ENCODE measurements around the gene DUSP22.

The DUSP22 gene

GRCh38 chr6:306641-307061 is 14.4 kb downstream of the DUSP22 start:
- Histone ChIP-seq H2BK12ac (ENCODE audit: low read length in 2 of 2) (no peak overlapping the region), H3K27ac (ENCODE audit: low read length, poor library complexity, severe bottlenecking) (no peak overlapping the region), H3K9me3 (ENCODE audit: control insufficient read depth, low read length) (no peaks in the 10 kb centered on the region), H3K9ac (ENCODE audit: low read length) (no peak overlapping the region), H2AFZ (ENCODE audit: low read depth, low read length) (no peak overlapping the region), H2BK120ac (ENCODE audit: low read depth, low read length) (no peak overlapping the region), H3K79me1 (replicated peaks; ENCODE audit: low read length, poor library complexity, severe bottlenecking) (peaks cover 36% of the 10 kb centered on the region), H2BK5ac (ENCODE audit: low read depth, low read length, poor library complexity, severe bottlenecking) (no peak overlapping the region), H3K4me2 (ENCODE audit: low read length, poor library complexity, severe bottlenecking) (no peak overlapping the region), H3K36me3 (ENCODE audit: control insufficient read depth in 1 of 2, insufficient read depth in 2 of 2, low read depth in 1 of 2, low read length in 2 of 2) (peaks cover 7 to 12% of the 10 kb centered on the region in 2 experiments), H4K8ac (ENCODE audit: low read length) (no peak overlapping the region), H2BK15ac (ENCODE audit: low read depth, poor library complexity, severe bottlenecking) (no peak overlapping the region), H3K4me1 (ENCODE audit: control insufficient read depth, insufficient read depth, low read depth, low read length) (peaks cover 19% of the 10 kb centered on the region), H3K14ac (ENCODE audit: low read length in 2 of 2) (no peak overlapping the region), H3K4ac (ENCODE audit: low read depth in 1 of 2, low read length in 2 of 2) (no peak overlapping the region), H4K91ac (ENCODE audit: low read length) (no peak overlapping the region), H3K27me3 (ENCODE audit: control insufficient read depth in 1 of 2, insufficient read depth in 1 of 2, low read length in 2 of 2) (no peaks in the 10 kb centered on the region), H3K4me3 (ENCODE audit: insufficient read depth in 1 of 2, low read depth in 1 of 2, low read length in 2 of 2) (no peak overlapping the region), H3K23ac (ENCODE audit: low read length in 2 of 2) (no peak overlapping the region), H3K18ac (ENCODE audit: low read depth in 1 of 2, low read length in 2 of 2) (no peak overlapping the region), H2AK5ac (ENCODE audit: low read length, severe bottlenecking) (peak overlapping the region; percentile 0)
- 88% methylated on average over 8 of the region's 8 CpGs for WGBS
- no peak for DNase-seq

DNA sequence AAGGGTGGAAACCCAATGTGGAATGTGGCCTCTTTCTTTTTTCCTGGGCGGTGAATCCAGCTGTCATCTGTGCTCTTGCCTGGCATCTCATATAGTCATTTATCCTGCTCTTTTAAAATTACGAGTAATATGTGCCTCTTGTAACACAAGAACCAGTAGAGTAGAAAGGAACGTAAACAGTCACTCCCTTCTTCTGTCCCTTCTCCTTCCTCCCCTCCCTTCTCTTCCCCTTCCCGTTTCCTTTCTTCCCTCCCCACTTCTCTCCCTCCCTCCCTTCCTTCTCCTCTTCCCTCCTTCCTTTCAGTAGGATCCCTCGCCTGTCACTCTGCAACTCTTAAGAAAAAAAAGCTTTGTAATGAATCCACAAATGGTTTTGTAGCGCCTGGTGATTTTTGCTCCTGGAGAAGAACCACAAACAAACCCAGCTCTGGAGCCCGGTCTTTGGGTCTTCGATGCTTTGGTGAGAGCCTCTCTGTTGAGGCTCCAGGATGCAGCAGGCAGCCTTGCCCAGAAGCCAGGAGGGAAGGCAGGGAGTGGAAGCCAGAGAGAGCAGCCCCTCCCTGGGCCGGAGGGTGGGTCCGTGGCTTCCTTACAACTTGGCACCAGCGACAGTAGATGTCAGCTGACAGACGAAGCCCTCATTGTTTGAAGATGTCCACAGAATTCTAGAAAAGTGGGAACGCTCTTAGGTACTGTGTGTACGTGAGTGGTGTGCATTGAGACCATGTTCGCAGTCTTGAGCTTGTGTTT is 15.0 kb downstream of the DUSP22 start:
- no peak overlapping the region for H3K27ac ChIP-seq (ENCODE audit: low read length, poor library complexity, severe bottlenecking)
- no peak overlapping the region for H3K18ac ChIP-seq (ENCODE audit: low read depth in 1 of 2, low read length in 2 of 2)
- H3K14ac ChIP-seq (ENCODE audit: low read length in 2 of 2), result no peak overlapping the region
- no peak overlapping the region for H2BK15ac ChIP-seq (ENCODE audit: low read depth, poor library complexity, severe bottlenecking)
- H3K4me2 ChIP-seq (ENCODE audit: low read length, poor library complexity, severe bottlenecking), result no peak overlapping the region
- no peak overlapping the region for H3K23ac ChIP-seq (ENCODE audit: low read length in 2 of 2)
- no peaks in the 10 kb centered on the region for H3K27me3 ChIP-seq (ENCODE audit: control insufficient read depth in 1 of 2, insufficient read depth in 1 of 2, low read length in 2 of 2)
- H3K4ac ChIP-seq (ENCODE audit: low read depth in 1 of 2, low read length in 2 of 2), result no peak overlapping the region
- H3K4me3 ChIP-seq (ENCODE audit: insufficient read depth in 1 of 2, low read depth in 1 of 2, low read length in 2 of 2), result no peak overlapping the region
- no peak for DNase-seq
- no peak overlapping the region for H2BK120ac ChIP-seq (ENCODE audit: low read depth, low read length)
- 80% methylated on average over 15 of the region's 15 CpGs for WGBS
- H2BK5ac ChIP-seq (ENCODE audit: low read depth, low read length, poor library complexity, severe bottlenecking), result no peak overlapping the region
- H3K9ac ChIP-seq (ENCODE audit: low read length), result no peak overlapping the region
- H2AK5ac ChIP-seq (ENCODE audit: low read length, severe bottlenecking), result peak overlapping the region; percentile 0
- peaks cover 35% of the 10 kb centered on the region for H3K79me1 ChIP-seq (replicated peaks; ENCODE audit: low read length, poor library complexity, severe bottlenecking)
- H4K8ac ChIP-seq (ENCODE audit: low read length), result no peak overlapping the region
- H2BK12ac ChIP-seq (ENCODE audit: low read length in 2 of 2), result no peak overlapping the region
- H4K91ac ChIP-seq (ENCODE audit: low read length), result no peak overlapping the region
- peaks cover 7 to 14% of the 10 kb centered on the region in 2 experiments for H3K36me3 ChIP-seq (ENCODE audit: control insufficient read depth in 1 of 2, insufficient read depth in 2 of 2, low read depth in 1 of 2, low read length in 2 of 2)
- H2AFZ ChIP-seq (ENCODE audit: low read depth, low read length), result no peak overlapping the region
- H3K9me3 ChIP-seq (ENCODE audit: control insufficient read depth, low read length), result no peaks in the 10 kb centered on the region
- peaks cover 19% of the 10 kb centered on the region for H3K4me1 ChIP-seq (ENCODE audit: control insufficient read depth, insufficient read depth, low read depth, low read length)

GRCh38 chr6:307874-308273 is 15.6 kb downstream of the DUSP22 start:
- Histone ChIP-seq H2AK5ac (ENCODE audit: low read length, severe bottlenecking) (no peak overlapping the region), H2AFZ (ENCODE audit: low read depth, low read length) (no peak overlapping the region)

DNA sequence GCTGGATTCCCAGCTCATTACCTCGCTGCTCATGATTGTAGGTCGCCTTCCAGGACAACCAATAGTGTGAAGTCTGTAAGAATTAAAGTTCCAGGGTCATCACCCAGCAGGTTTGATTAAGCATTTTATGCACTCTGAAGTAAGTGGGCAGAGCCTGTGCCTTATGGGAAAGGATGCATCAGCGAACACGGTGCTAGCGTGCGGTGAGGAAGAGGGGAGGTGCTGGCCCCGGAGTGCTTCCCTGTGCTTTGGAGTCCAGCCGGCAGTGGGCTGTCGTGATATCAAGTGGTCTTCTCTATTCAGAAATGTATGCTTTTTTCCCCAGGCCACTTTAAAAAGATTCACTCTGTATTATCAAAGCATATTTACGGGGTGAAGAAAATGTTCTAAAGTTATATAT is 16.0 kb downstream of the DUSP22 start:
- peaks cover 31% of the 10 kb centered on the region for H3K79me1 ChIP-seq (replicated peaks; ENCODE audit: low read length, poor library complexity, severe bottlenecking)
- no peak overlapping the region for H3K18ac ChIP-seq (ENCODE audit: low read depth in 1 of 2, low read length in 2 of 2)
- H3K36me3 ChIP-seq (ENCODE audit: control insufficient read depth in 1 of 2, insufficient read depth in 2 of 2, low read depth in 1 of 2, low read length in 2 of 2), result peaks cover 7 to 13% of the 10 kb centered on the region in 2 experiments
- no peak overlapping the region for H3K14ac ChIP-seq (ENCODE audit: low read length in 2 of 2)
- H2BK15ac ChIP-seq (ENCODE audit: low read depth, poor library complexity, severe bottlenecking), result no peak overlapping the region
- no peak overlapping the region for H3K4me2 ChIP-seq (ENCODE audit: low read length, poor library complexity, severe bottlenecking)
- H4K8ac ChIP-seq (ENCODE audit: low read length), result peak overlapping the region; percentile 85
- no peak overlapping the region for H3K9ac ChIP-seq (ENCODE audit: low read length)
- H2AFZ ChIP-seq (ENCODE audit: low read depth, low read length), result no peak overlapping the region
- no peak overlapping the region for H3K4ac ChIP-seq (ENCODE audit: low read depth in 1 of 2, low read length in 2 of 2)
- H2BK12ac ChIP-seq (ENCODE audit: low read length in 2 of 2), result no peak overlapping the region
- H3K23ac ChIP-seq (ENCODE audit: low read length in 2 of 2), result no peak overlapping the region
- no peak overlapping the region for H4K91ac ChIP-seq (ENCODE audit: low read length)
- H2BK120ac ChIP-seq (ENCODE audit: low read depth, low read length), result no peak overlapping the region
- WGBS, result 89% methylated on average over 10 of the region's 10 CpGs
- no peak for DNase-seq
- H3K27ac ChIP-seq (ENCODE audit: low read length, poor library complexity, severe bottlenecking), result no peak overlapping the region
- H2AK5ac ChIP-seq (ENCODE audit: low read length, severe bottlenecking), result no peak overlapping the region
- peaks cover 19% of the 10 kb centered on the region for H3K4me1 ChIP-seq (ENCODE audit: control insufficient read depth, insufficient read depth, low read depth, low read length)
- no peaks in the 10 kb centered on the region for H3K27me3 ChIP-seq (ENCODE audit: control insufficient read depth in 1 of 2, insufficient read depth in 1 of 2, low read length in 2 of 2)
- H2BK5ac ChIP-seq (ENCODE audit: low read depth, low read length, poor library complexity, severe bottlenecking), result no peak overlapping the region
- no peaks in the 10 kb centered on the region for H3K9me3 ChIP-seq (ENCODE audit: control insufficient read depth, low read length)
- H3K4me3 ChIP-seq (ENCODE audit: insufficient read depth in 1 of 2, low read depth in 1 of 2, low read length in 2 of 2), result no peak overlapping the region

More at GRCh38 chr6:307874-308273, 15.6 kb downstream of the DUSP22 start:
- no peak overlapping the region for H2BK15ac ChIP-seq (ENCODE audit: low read depth, poor library complexity, severe bottlenecking)
- no peak overlapping the region for H2BK5ac ChIP-seq (ENCODE audit: low read depth, low read length, poor library complexity, severe bottlenecking)
- H3K79me1 ChIP-seq (replicated peaks; ENCODE audit: low read length, poor library complexity, severe bottlenecking), result peaks cover 30% of the 10 kb centered on the region
- H3K4me2 ChIP-seq (ENCODE audit: low read length, poor library complexity, severe bottlenecking), result no peak overlapping the region
- DNase-seq, result no peak
- no peak overlapping the region for H3K27ac ChIP-seq (ENCODE audit: low read length, poor library complexity, severe bottlenecking)
- H3K23ac ChIP-seq (ENCODE audit: low read length in 2 of 2), result no peak overlapping the region
- no peak overlapping the region for H3K18ac ChIP-seq (ENCODE audit: low read depth in 1 of 2, low read length in 2 of 2)
- H2BK120ac ChIP-seq (ENCODE audit: low read depth, low read length), result no peak overlapping the region
- peaks cover 19% of the 10 kb centered on the region for H3K4me1 ChIP-seq (ENCODE audit: control insufficient read depth, insufficient read depth, low read depth, low read length)
- WGBS, result 82% methylated on average over 5 of the region's 5 CpGs
- no peaks in the 10 kb centered on the region for H3K9me3 ChIP-seq (ENCODE audit: control insufficient read depth, low read length)
- peaks cover 7 to 13% of the 10 kb centered on the region in 2 experiments for H3K36me3 ChIP-seq (ENCODE audit: control insufficient read depth in 1 of 2, insufficient read depth in 2 of 2, low read depth in 1 of 2, low read length in 2 of 2)
- H3K9ac ChIP-seq (ENCODE audit: low read length), result no peak overlapping the region
- no peak overlapping the region for H3K14ac ChIP-seq (ENCODE audit: low read length in 2 of 2)
- H3K4ac ChIP-seq (ENCODE audit: low read depth in 1 of 2, low read length in 2 of 2), result no peak overlapping the region
- H3K4me3 ChIP-seq (ENCODE audit: insufficient read depth in 1 of 2, low read depth in 1 of 2, low read length in 2 of 2), result no peak overlapping the region
- H3K27me3 ChIP-seq (ENCODE audit: control insufficient read depth in 1 of 2, insufficient read depth in 1 of 2, low read length in 2 of 2), result no peaks in the 10 kb centered on the region
- H4K91ac ChIP-seq (ENCODE audit: low read length), result no peak overlapping the region
- no peak overlapping the region for H2BK12ac ChIP-seq (ENCODE audit: low read length in 2 of 2)
- H4K8ac ChIP-seq (ENCODE audit: low read length), result peak overlapping the region; percentile 85
